Ovary (tissue), 9 donors: Measurements from ENCODE around the gene ACTR5. TPM values are rescaled to one million over a fixed set of nuclear protein-coding genes. Genes with fewer than 3 reads are reported as not detected.
A peak's percentile ranks its signal among the peaks of the same experiment; 100 is the strongest.

Source experiments
- DNase-seq, 5 donors: peaks; one replicate each; pipeline ENCODE4 v3.0.0-alpha.2; 2019 to 2020
- H3K27ac ChIP-seq, 2 donors: fragments of 200-600 bp; one replicate each; pipeline versions ENCODE4 v1.5.1 to v1.8.0; 2019 to 2022
- H3K27me3 ChIP-seq: fragments of 200-600 bp; one replicate; pipeline ENCODE4 v1.8.0; 2022
- H3K36me3 ChIP-seq: fragments of 200-600 bp; sonication (generic); one replicate; pipeline ENCODE4 v1.5.1; 2019
- H3K4me1 ChIP-seq: one replicate; pipeline ENCODE4 v1.8.1; 2013; ENCODE audit warnings: mild to moderate bottlenecking, moderate library complexity; ENCODE audit not compliant: insufficient read depth
- H3K4me3 ChIP-seq: fragments of 200-600 bp; sonication (generic); one replicate; pipeline ENCODE4 v1.5.1; 2017
- H3K9me3 ChIP-seq, 2 donors: fragments of 200-600 bp in 1 of 2; sonication (generic) in 1 of 2; one replicate each; pipeline versions ENCODE4 v1.5.1 to v1.8.1; 2013 to 2019; ENCODE audit warnings: mild to moderate bottlenecking in 1 of 2, moderate library complexity in 1 of 2
- CTCF ChIP-seq, 3 donors: fragments of 450-650 bp in 2 of 3; fragments of 200-600 bp in 1 of 3; IDR thresholded peaks; one replicate each; pipeline versions ENCODE4 v1.5.1 to v1.8.0; 2016 to 2022; ENCODE audit warnings: antibody characterized with exemption in 3 of 3, mild to moderate bottlenecking in 1 of 3
- EP300 ChIP-seq: sonication (generic); formaldehyde crosslinking; IDR thresholded peaks from one replicate; pipeline ENCODE4 v1.6.1; 2017; ENCODE audit warnings: antibody characterized with exemption
- POLR2A ChIP-seq: fragments of 450-650 bp; IDR thresholded peaks from one replicate; pipeline ENCODE4 v1.6.1; 2017; ENCODE audit warnings: antibody characterized with exemption, mild to moderate bottlenecking, moderate library complexity
- WGBS, 3 donors: extraction: QIAGEN DNeasy Blood & Tissue Kit in 1 of 3; methylation state at CpG; one replicate each; pipeline versions ENCODE4 v1.1.5 to v1.1.7; 2013 to 2017; 5-methylcytosine and 5-hydroxymethylcytosine counted together
- intact Hi-C, 4 donors: fragments of 100-400 bp; cut with DNase I; formaldehyde crosslinking; loops; one replicate each; pipeline versions ENCODE4 v1.11.0 to v1.15.1; 2022 to 2023
- polyA plus RNA-seq, 2 donors: library from polyadenylated mRNA; stranded (reverse); fragments of 200-250 nt in 1 of 2; fragments of 350-450 nt in 1 of 2; fragmentation: Illumina TruSeq in 1 of 2; extraction: RNeasy Lipid Tissue Mini Kit (QIAGEN cat#74804) in 1 of 2; gene quantifications; one replicate each; pipeline ENCODE4 v1.2.3, GENCODE V29; 2013 to 2014
- total RNA-seq, 7 donors: library from RNA; depleted of rRNA in 2 of 7; stranded (reverse); fragments of >200 nt in 2 of 7; fragmentation: NEBNext Ultra II Directional in 3 of 7; extraction: Animal tissue kit (Norgen Biotek cat#: 25700) in 3 of 7; gene quantifications; one replicate each; pipeline versions ENCODE4 v1.1.0 to v1.2.4, GENCODE V29; 2016 to 2023
- donor health status: DM: no; HTN: no; CAD: no; lungs with moderate emphysema.
- donor health status: DM: no; HTN: no; CAD: no.
- donor health status: Bipolar disorder and iron deficiency.
- donor health status: DM: yes; HTN: yes; CAD: no.
- donor health status: DM: no; HTN: no; CAD: no.
- donor health status: DM: yes; HTN: yes; CAD: no.

The ACTR5 gene
- total and polyA plus RNA-seq, 9 donors: 6.2 to 12.3 (median 9.8) TPM

- H3K36me3 ChIP-seq: no peaks in the 10 kb centered on the region
- DNase-seq: no peak
- 8 to 17% (median 9%) methylated on average over 18 to 32 of the region's 32 CpGs for WGBS, 3 donors
- no peaks in the 10 kb centered on the region for H3K9me3 ChIP-seq
- TF ChIP-seq EP300: no peak
- peaks cover 4% of the 10 kb centered on the region for H3K4me1 ChIP-seq
- intact Hi-C loops: no loop called here
- H3K27me3 ChIP-seq: no peaks in the 10 kb centered on the region
- peak overlapping the region; percentile 43 for H3K4me3 ChIP-seq
- no peak overlapping the region for H3K27ac ChIP-seq
Observed at GRCh38 chr20:38806855-38807655, 58.8 kb downstream of the ACTR5 start.

GRCh38 chr20:38809942-38810341, 61.7 kb downstream of the ACTR5 start:
- Histone ChIP-seq H3K9me3 (no peaks in the 10 kb centered on the region), H3K4me1 (peaks cover 4% of the 10 kb centered on the region), H3K27me3 (no peaks in the 10 kb centered on the region), H3K27ac (no peak overlapping the region), H3K4me3 (no peak overlapping the region), H3K36me3 (no peaks in the 10 kb centered on the region)
- DNase-seq: no peak
- intact Hi-C loops: no loop called here
- TF ChIP-seq EP300 (no peak), POLR2A (no peak), CTCF (IDR thresholded peaks at IDR 0.05) (no peak)
- 55 to 63% (median 55%) methylated on average over 6 of the region's 6 CpGs for WGBS, 3 donors

- DNase-seq: no peak
- Histone ChIP-seq H3K4me1 (no peaks in the 10 kb centered on the region), H3K27me3 (no peaks in the 10 kb centered on the region), H3K9me3 (no peaks in the 10 kb centered on the region), H3K27ac (no peak overlapping the region), H3K4me3 (no peak overlapping the region), H3K36me3 (no peaks in the 10 kb centered on the region)
- 72 to 79% (median 75%) methylated on average over 4 of the region's 4 CpGs for WGBS, 3 donors
- intact Hi-C loops: no loop called here
- no peak for TF ChIP-seq POLR2A
- no peak for TF ChIP-seq CTCF (IDR thresholded peaks at IDR 0.05)
Observed at GRCh38 chr20:38810926-38811630, 62.8 kb downstream of the ACTR5 start.

GRCh38 chr20:38811769-38812168, 63.5 kb downstream of the ACTR5 start:
- WGBS, 3 donors: 73 to 80% (median 78%) methylated on average over 4 of the region's 4 CpGs
- TF ChIP-seq EP300 (no peak), CTCF (IDR thresholded peaks at IDR 0.05) (no peak), POLR2A (no peak)
- no peaks in the 10 kb centered on the region for H3K36me3 ChIP-seq
- H3K9me3 ChIP-seq: no peaks in the 10 kb centered on the region
- no peaks in the 10 kb centered on the region for H3K27me3 ChIP-seq
- intact Hi-C loops: no loop called here
- DNase-seq: no peak
- no peak overlapping the region for H3K4me3 ChIP-seq
- H3K27ac ChIP-seq: no peak overlapping the region
- H3K4me1 ChIP-seq: no peaks in the 10 kb centered on the region

- no peaks in the 10 kb centered on the region for H3K27me3 ChIP-seq
- H3K27ac ChIP-seq: no peak overlapping the region
- no peak overlapping the region for H3K4me3 ChIP-seq
- H3K9me3 ChIP-seq: no peaks in the 10 kb centered on the region
- DNase-seq: no peak
- TF ChIP-seq EP300 (no peak), CTCF (IDR thresholded peaks at IDR 0.05) (no peak), POLR2A (no peak)
- intact Hi-C loops: no loop called here
- H3K4me1 ChIP-seq: no peaks in the 10 kb centered on the region
- WGBS, 3 donors: 44 to 51% (median 44%) methylated on average over 5 of the region's 5 CpGs
- no peaks in the 10 kb centered on the region for H3K36me3 ChIP-seq
Observed at GRCh38 chr20:38812182-38812581, 63.9 kb downstream of the ACTR5 start.
